Testis (tissue), 2 donors: Measurements from ENCODE around the gene METTL25B.

Source experiments
- POLR2A ChIP-seq: fragments of 450-650 bp; IDR thresholded peaks from one replicate; pipeline ENCODE4 v1.6.1; 2017; ENCODE audit warnings: antibody characterized with exemption, mild to moderate bottlenecking, moderate library complexity
- TF ChIP-seq, protein P1 (sequence below), 3 experiments: fragments of 450-650 bp in 2 of 3; fragments of 200-600 bp in 1 of 3; sonication (generic) in 1 of 3; IDR thresholded peaks; one replicate each; pipeline ENCODE4 v1.5.1; 2016 to 2019; ENCODE audit warnings: antibody characterized with exemption in 3 of 3, mild to moderate bottlenecking in 2 of 3, moderate library complexity in 1 of 3

DNA sequence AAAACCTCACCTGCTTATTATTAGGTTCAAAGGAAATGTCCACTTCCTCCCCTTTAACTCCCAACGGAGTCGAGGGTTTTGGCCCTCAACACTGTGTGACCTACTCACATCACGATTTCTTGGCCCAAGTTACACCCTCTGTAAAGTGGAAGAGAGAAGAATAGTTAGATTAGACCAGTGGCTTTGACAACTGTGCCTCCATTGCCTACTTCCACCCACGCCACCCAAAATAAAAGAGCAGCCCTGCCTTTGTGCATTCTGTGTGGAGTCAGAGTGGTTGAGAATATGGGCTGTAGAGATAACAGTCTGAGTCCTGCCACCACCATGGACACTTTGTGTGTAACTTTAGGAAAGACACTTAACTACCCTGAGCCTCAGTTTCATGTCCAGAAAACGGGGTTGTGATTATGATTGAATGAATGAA is 27.3 kb downstream of the METTL25B start:
- TF ChIP-seq, protein P1, sequence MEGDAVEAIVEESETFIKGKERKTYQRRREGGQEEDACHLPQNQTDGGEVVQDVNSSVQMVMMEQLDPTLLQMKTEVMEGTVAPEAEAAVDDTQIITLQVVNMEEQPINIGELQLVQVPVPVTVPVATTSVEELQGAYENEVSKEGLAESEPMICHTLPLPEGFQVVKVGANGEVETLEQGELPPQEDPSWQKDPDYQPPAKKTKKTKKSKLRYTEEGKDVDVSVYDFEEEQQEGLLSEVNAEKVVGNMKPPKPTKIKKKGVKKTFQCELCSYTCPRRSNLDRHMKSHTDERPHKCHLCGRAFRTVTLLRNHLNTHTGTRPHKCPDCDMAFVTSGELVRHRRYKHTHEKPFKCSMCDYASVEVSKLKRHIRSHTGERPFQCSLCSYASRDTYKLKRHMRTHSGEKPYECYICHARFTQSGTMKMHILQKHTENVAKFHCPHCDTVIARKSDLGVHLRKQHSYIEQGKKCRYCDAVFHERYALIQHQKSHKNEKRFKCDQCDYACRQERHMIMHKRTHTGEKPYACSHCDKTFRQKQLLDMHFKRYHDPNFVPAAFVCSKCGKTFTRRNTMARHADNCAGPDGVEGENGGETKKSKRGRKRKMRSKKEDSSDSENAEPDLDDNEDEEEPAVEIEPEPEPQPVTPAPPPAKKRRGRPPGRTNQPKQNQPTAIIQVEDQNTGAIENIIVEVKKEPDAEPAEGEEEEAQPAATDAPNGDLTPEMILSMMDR (IDR thresholded peaks at IDR 0.05): no peak
- no peak for TF ChIP-seq POLR2A
